Gastrocnemius medialis (tissue), 4 donors: ENCODE results near the gene GAREM1.
"Not testable (repeated sequence)": the region's sequence is repeated elsewhere in the genome, so short reads cannot be mapped to it uniquely, and the experiment has no call there.

ENCODE experiments used
- POLR2A ChIP-seq, 2 donors: fragments of 450-650 bp; IDR thresholded peaks; one replicate each; pipeline ENCODE4 v1.6.1; 2017; ENCODE audit warnings: antibody characterized with exemption in 2 of 2, mild to moderate bottlenecking in 2 of 2, moderate library complexity in 2 of 2
- TF ChIP-seq, protein P1 (sequence below), 5 experiments: fragments of 450-650 bp in 3 of 5; fragments of 200-600 bp in 2 of 5; sonication (generic) in 2 of 5; IDR thresholded peaks in 4 of 5; conservative IDR thresholded peaks in 1 of 5; 1 replicate in 4 of 5; 2 replicates in 1 of 5; pipeline ENCODE4 v1.5.1; 2016 to 2019; ENCODE audit warnings: antibody characterized with exemption in 5 of 5, mild to moderate bottlenecking in 3 of 5, moderate library complexity in 3 of 5

GRCh38 chr18:32291623-32292022, 179.1 kb downstream of the GAREM1 start:
- TF ChIP-seq, protein P1, sequence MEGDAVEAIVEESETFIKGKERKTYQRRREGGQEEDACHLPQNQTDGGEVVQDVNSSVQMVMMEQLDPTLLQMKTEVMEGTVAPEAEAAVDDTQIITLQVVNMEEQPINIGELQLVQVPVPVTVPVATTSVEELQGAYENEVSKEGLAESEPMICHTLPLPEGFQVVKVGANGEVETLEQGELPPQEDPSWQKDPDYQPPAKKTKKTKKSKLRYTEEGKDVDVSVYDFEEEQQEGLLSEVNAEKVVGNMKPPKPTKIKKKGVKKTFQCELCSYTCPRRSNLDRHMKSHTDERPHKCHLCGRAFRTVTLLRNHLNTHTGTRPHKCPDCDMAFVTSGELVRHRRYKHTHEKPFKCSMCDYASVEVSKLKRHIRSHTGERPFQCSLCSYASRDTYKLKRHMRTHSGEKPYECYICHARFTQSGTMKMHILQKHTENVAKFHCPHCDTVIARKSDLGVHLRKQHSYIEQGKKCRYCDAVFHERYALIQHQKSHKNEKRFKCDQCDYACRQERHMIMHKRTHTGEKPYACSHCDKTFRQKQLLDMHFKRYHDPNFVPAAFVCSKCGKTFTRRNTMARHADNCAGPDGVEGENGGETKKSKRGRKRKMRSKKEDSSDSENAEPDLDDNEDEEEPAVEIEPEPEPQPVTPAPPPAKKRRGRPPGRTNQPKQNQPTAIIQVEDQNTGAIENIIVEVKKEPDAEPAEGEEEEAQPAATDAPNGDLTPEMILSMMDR (IDR thresholded peaks at IDR 0.05 in 4 of 5, conservative IDR thresholded peaks at IDR 0.05 in 1 of 5), result not testable (repeated sequence)
- TF ChIP-seq POLR2A (IDR thresholded peaks at IDR 0.05), result not testable (repeated sequence)
